Measurements from ENCODE around the gene FBXL13. TPM values are rescaled to one million over a fixed set of nuclear protein-coding genes. Genes with fewer than 3 reads are reported as not detected.

The FBXL13 gene
- total RNA-seq, 1 donor from 2014 or later, result 4.7 TPM

DNA sequence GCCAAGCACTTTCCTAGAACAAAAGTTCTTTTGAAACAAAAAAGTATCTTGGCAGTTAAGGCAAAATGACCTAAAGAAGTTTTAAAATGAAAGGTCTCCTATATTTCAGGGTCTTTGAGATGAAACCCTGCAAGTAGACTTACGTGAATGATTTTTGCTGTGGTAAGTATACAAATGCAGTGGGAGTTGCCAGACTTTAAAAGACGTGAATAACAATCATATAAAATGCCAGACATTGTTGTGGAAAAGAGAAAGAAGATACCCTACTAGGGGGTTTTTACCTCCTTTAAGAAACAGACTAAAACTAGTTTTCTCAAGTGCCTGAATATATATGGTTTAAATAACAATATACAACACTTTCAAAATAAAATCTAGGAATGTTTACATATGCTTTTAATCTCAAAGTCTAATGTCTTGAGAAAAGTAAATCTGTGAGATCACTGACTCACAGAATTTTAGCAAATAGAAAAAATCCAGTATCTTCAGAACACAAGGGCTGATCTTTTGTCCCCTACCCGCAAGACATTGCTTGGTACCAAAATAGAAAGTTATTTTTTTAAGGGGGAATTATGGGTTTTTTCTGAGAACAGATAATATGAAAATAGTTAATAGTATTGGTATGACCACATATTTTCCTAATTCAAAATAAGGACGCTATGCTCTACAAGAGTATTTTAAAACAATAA, 132.3 kb downstream of the FBXL13 start:
- Mint-ChIP-seq H3K27me3 (ENCODE audit: low read depth) (no peaks in the 10 kb centered on the region), H3K4me3 (no peak overlapping the region), H3K9me3 (no peaks in the 10 kb centered on the region), H3K27ac (peak overlapping the region; percentile 67), H3K4me1 (peaks cover 28% of the 10 kb centered on the region), H3K36me3 (peaks cover 4% of the 10 kb centered on the region)
- no peak for DNase-seq (ENCODE audit: low spot score in 2 of 2, unreplicated experiment in 2 of 2)
- TF ChIP-seq, protein P1, sequence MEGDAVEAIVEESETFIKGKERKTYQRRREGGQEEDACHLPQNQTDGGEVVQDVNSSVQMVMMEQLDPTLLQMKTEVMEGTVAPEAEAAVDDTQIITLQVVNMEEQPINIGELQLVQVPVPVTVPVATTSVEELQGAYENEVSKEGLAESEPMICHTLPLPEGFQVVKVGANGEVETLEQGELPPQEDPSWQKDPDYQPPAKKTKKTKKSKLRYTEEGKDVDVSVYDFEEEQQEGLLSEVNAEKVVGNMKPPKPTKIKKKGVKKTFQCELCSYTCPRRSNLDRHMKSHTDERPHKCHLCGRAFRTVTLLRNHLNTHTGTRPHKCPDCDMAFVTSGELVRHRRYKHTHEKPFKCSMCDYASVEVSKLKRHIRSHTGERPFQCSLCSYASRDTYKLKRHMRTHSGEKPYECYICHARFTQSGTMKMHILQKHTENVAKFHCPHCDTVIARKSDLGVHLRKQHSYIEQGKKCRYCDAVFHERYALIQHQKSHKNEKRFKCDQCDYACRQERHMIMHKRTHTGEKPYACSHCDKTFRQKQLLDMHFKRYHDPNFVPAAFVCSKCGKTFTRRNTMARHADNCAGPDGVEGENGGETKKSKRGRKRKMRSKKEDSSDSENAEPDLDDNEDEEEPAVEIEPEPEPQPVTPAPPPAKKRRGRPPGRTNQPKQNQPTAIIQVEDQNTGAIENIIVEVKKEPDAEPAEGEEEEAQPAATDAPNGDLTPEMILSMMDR (IDR thresholded peaks at IDR 0.05; ENCODE audit: unreplicated experiment), result no peak

DNA sequence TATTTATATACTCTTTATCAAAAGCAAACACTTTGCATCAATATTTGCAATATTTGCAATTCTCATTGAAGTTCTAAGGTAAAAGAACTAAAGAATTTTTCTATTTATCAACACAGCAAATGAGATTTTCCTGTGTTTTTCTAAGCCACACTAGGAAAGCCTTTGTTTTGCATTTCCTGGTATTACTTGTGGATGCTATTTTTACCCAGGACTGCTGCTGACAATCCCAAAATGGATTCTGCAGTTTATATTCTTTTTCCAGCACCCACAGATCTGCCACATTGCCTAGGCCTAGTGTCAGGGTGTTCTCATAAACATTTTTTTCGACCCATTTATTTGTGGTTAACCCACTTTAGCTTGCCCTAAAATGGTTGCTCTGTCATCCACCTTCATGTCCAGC, 135.9 kb downstream of the FBXL13 start:
- DNase-seq (ENCODE audit: low spot score in 2 of 2, unreplicated experiment in 2 of 2), result no peak
- H3K4me1 Mint-ChIP-seq, result peaks cover 49% of the 10 kb centered on the region
- H3K27me3 Mint-ChIP-seq (ENCODE audit: low read depth), result no peaks in the 10 kb centered on the region

DNA sequence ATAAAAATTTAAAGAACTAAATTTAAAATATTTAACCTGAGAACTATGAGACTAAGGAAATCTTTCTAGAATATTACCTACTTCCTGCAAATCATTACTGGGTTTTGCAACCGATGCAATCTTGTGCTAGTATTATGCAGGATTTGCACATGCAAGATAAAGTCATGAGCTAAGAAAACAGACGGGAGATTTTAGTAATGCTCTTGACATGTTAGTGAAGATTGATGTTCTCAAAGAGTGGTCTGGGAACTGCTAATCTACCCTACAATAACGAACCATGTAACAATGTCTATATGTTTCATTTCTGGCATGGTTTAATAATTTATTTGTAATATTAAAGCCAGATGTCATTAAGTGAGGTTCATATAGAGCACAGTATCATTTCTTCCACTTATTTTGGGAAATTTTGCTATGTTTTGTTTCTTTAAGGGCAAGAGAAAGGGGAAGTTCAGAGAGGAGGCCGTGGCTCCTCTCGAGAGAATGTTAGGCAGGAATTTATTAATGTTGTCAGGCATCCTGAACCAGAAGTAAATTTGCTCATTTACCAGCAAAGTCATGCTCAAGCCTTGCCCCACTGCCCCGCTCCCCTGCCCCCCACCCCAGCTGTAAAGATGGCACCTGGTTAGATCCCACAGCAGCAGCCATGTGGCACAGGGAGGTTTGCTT, 139.0 kb downstream of the FBXL13 start:
- H3K36me3 Mint-ChIP-seq, result peaks cover 2% of the 10 kb centered on the region
- no peaks in the 10 kb centered on the region for H3K27me3 Mint-ChIP-seq (ENCODE audit: low read depth)
- H3K4me1 Mint-ChIP-seq, result peaks cover 38% of the 10 kb centered on the region
- H3K27ac Mint-ChIP-seq, result peak overlapping the region; percentile 45
- no peak overlapping the region for H3K4me3 Mint-ChIP-seq
- DNase-seq (ENCODE audit: low spot score in 2 of 2, unreplicated experiment in 2 of 2), result no peak
- H3K9me3 Mint-ChIP-seq, result no peaks in the 10 kb centered on the region
- TF ChIP-seq, protein P1 (IDR thresholded peaks at IDR 0.05; ENCODE audit: unreplicated experiment), result no peak

More for the DNA sequence above, 135.9 kb downstream of the FBXL13 start:
- Mint-ChIP-seq H3K36me3 (peaks cover 4% of the 10 kb centered on the region), H3K9me3 (no peaks in the 10 kb centered on the region), H3K4me3 (no peak overlapping the region), H3K27ac (no peak overlapping the region)
- TF ChIP-seq, protein P1 (IDR thresholded peaks at IDR 0.05; ENCODE audit: unreplicated experiment), result no peak

DNA sequence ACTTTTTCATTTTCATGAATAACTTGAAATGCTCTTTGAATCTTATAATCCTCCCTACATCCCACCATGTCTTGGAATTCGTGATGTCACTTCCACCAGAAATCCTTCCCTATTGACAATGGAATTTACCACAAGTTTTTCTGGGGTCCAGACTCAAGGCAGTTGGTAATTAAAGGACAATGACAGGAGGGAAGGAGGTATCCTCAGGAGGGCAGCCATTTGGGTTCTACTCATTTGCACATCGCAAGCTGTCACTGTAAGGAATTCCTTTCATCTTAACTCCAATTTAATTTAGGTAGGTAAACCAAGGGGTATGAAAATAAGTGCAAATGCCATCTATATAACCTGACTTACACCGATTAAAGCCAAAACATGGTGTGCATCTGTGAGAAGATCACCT, 139.9 kb downstream of the FBXL13 start:
- no peak for DNase-seq (ENCODE audit: low spot score in 2 of 2, unreplicated experiment in 2 of 2)
- no peaks in the 10 kb centered on the region for H3K27me3 Mint-ChIP-seq (ENCODE audit: low read depth)
- peak overlapping the region; percentile 95 for H3K27ac Mint-ChIP-seq

GRCh38 chr7:102934239-102934638, 140.4 kb downstream of the FBXL13 start:
- TF ChIP-seq, protein P1 (IDR thresholded peaks at IDR 0.05; ENCODE audit: unreplicated experiment), result no peak
- Mint-ChIP-seq H3K4me3 (peak overlapping the region; percentile 45), H3K9me3 (no peaks in the 10 kb centered on the region), H3K27me3 (ENCODE audit: low read depth) (no peaks in the 10 kb centered on the region), H3K4me1 (peaks cover 38% of the 10 kb centered on the region), H3K36me3 (peaks cover 1% of the 10 kb centered on the region), H3K27ac (peak overlapping the region; percentile 95)
- no peak for DNase-seq (ENCODE audit: low spot score in 2 of 2, unreplicated experiment in 2 of 2)

More for the DNA sequence above, 139.9 kb downstream of the FBXL13 start:
- Mint-ChIP-seq H3K4me1 (peaks cover 38% of the 10 kb centered on the region), H3K36me3 (no peaks in the 10 kb centered on the region), H3K4me3 (no peak overlapping the region), H3K9me3 (no peaks in the 10 kb centered on the region)
- TF ChIP-seq, protein P1 (IDR thresholded peaks at IDR 0.05; ENCODE audit: unreplicated experiment), result no peak
